Tibial artery (tissue), 4 donors: ENCODE measurements around the gene FNDC11.

Experiments
- DNase-seq, 2 donors: peaks; one replicate each; pipeline ENCODE4 v3.0.0-alpha.2; 2019
- H3K27ac ChIP-seq, 2 donors: fragments of 200-600 bp; sonication (generic) in 1 of 2; 1 replicate in 1 of 2; 2 replicates in 1 of 2; pipeline ENCODE4 v1.5.1; 2018 to 2019; ENCODE audit warnings: mild to moderate bottlenecking in 1 of 2
- H3K27me3 ChIP-seq, 2 donors: fragments of 200-600 bp; sonication (generic) in 1 of 2; one replicate each; pipeline versions ENCODE4 v1.5.1 to v1.6.0; 2016 to 2019
- H3K36me3 ChIP-seq, 3 donors: fragments of 200-600 bp; sonication (generic) in 2 of 3; one replicate each; pipeline ENCODE4 v1.5.1; 2016 to 2019; ENCODE audit warnings: mild to moderate bottlenecking in 2 of 3
- H3K4me1 ChIP-seq, 4 donors: fragments of 200-600 bp; sonication (generic) in 2 of 4; 1 replicate in 3 of 4; 2 replicates in 1 of 4; pipeline ENCODE4 v1.5.1; 2016 to 2019
- H3K4me3 ChIP-seq, 2 donors: fragments of 200-600 bp; sonication (generic) in 1 of 2; 1 replicate in 1 of 2; 2 replicates in 1 of 2; pipeline ENCODE4 v1.5.1; 2018 to 2019; ENCODE audit warnings: mild to moderate bottlenecking in 2 of 2
- H3K9me3 ChIP-seq, 3 donors: fragments of 200-600 bp; sonication (generic) in 1 of 3; one replicate each; pipeline ENCODE4 v1.5.1; 2016 to 2019
- CTCF ChIP-seq, 2 experiments: fragments of 200-600 bp in 1 of 2; fragments of 450-650 bp in 1 of 2; IDR thresholded peaks; one replicate each; pipeline ENCODE4 v1.5.1; 2017 to 2019; ENCODE audit warnings: antibody characterized with exemption in 2 of 2, mild to moderate bottlenecking in 1 of 2, moderate library complexity in 1 of 2
- intact Hi-C: fragments of 100-400 bp; cut with DNase I; formaldehyde crosslinking; loops from one replicate; pipeline ENCODE4 v1.15.0; 2023; ENCODE audit warnings: low total_unique reads

Gene FNDC11

GRCh38 chr20:63572071-63572787 is 18.3 kb downstream of the FNDC11 start:
- Histone ChIP-seq H3K36me3 (peaks cover 0 to 9% (median 0%) of the 10 kb centered on the region in 3 donors), H3K9me3 (no peaks in the 10 kb centered on the region), H3K4me1 (peaks cover 0 to 18% (median 15%) of the 10 kb centered on the region in 4 donors), H3K27ac (no peak overlapping the region), H3K4me3 (no peak overlapping the region), H3K27me3 (peaks cover 0 to under 1% of the 10 kb centered on the region in 2 donors)
- DNase-seq = no peak
- intact Hi-C loops = no loop called here
- TF ChIP-seq CTCF (IDR thresholded peaks at IDR 0.05) = no peak

GRCh38 chr20:63572788-63573646 is 19.1 kb downstream of the FNDC11 start:
- peak overlapping the region; percentile 64 to 80 for H3K27ac ChIP-seq

DNA sequence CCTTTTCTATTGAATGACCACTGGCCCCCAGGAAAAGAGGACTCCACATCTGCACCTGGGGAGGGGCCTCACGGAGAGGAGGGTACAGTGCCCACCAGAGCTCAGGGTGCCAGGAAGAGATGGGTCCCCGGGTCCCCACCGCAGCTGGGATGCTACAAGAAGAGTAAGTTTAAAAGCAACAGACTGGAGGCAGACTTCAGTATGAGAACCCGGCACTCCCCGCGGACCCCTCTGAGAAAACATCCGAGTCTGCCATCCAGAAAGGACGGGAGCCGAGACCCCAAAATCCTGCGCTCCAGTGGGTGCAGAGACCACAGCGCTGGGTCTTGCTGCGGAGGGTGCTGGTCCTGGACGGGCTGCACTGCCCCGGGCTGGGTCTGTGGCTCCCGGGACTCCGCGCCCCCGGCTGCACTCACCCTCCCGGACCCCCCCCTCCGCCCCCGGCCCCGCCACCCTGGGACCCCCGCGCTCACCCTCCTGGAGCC is 19.7 kb downstream of the FNDC11 start:
- Histone ChIP-seq H3K4me3 (peak overlapping the region; percentile 64 to 98), H3K27ac (peak overlapping the region; percentile 64 to 80), H3K9me3 (no peaks in the 10 kb centered on the region), H3K4me1 (peaks cover 0 to 18% (median 15%) of the 10 kb centered on the region in 4 donors), H3K27me3 (peaks cover 0 to 14% of the 10 kb centered on the region in 2 donors), H3K36me3 (peaks cover 0 to 5% (median 0%) of the 10 kb centered on the region in 3 donors)
- no peak for TF ChIP-seq CTCF (IDR thresholded peaks at IDR 0.05)
- DNase-seq = no peak
- intact Hi-C loops = no loop called here

More at GRCh38 chr20:63572788-63573646, 19.1 kb downstream of the FNDC11 start:
- H3K36me3 ChIP-seq = peaks cover 0 to 5% (median 0%) of the 10 kb centered on the region in 3 donors
- H3K9me3 ChIP-seq = no peaks in the 10 kb centered on the region
- peaks cover 0 to 9% of the 10 kb centered on the region in 2 donors for H3K27me3 ChIP-seq
- no peak for TF ChIP-seq CTCF (IDR thresholded peaks at IDR 0.05)
- no peak for DNase-seq
- intact Hi-C loops = no loop called here
- H3K4me3 ChIP-seq = peak overlapping the region; percentile 64 to 98
- peaks cover 0 to 18% (median 15%) of the 10 kb centered on the region in 4 donors for H3K4me1 ChIP-seq

- H3K4me1 ChIP-seq = peaks cover 0 to 18% (median 15%) of the 10 kb centered on the region in 4 donors
- intact Hi-C loops = no loop called here
- no peaks in the 10 kb centered on the region for H3K9me3 ChIP-seq
- peak within 1 kb of the TSS; percentile 64 to 80 for H3K27ac ChIP-seq
- peaks cover 0 to 5% (median 0%) of the 10 kb centered on the region in 3 donors for H3K36me3 ChIP-seq
- H3K4me3 ChIP-seq = peak within 1 kb of the TSS; percentile 64 to 98
- no peak for TF ChIP-seq CTCF (IDR thresholded peaks at IDR 0.05)
- peaks cover 0 to 20% of the 10 kb centered on the region in 2 donors for H3K27me3 ChIP-seq
- DNase-seq = peak; percentile 68 to 84
These were observed 20.3 kb downstream of the FNDC11 start, which contains the start of gene HELZ2 for GRCh38 chr20:63574156-63574828. Gene HELZ2 (minus strand): TSS chr20:63574239. CDS start chr20:63572385, 1,854 bp downstream.
